ENCODE data around the gene FAM3B. TPM values are rescaled to one million over a fixed set of nuclear protein-coding genes. Genes with fewer than 3 reads are reported as not detected.

The FAM3B gene
- total RNA-seq, 2 donors from 2014 or later, result not detected

GRCh38 chr21:41396558-41397075 lies 80.0 kb downstream of the FAM3B start:
- Mint-ChIP-seq H3K36me3 (peaks cover 5 to 32% of the 10 kb centered on the region in 2 donors), H3K9me3 (no peaks in the 10 kb centered on the region), H3K27ac (peak overlapping the region; percentile 56 to 78)
- DNase-seq (ENCODE audit: low spot score in 2 of 2) (no peak), ATAC-seq (no peak)

- no peak for ATAC-seq
- peak overlapping the region; percentile 56 to 58 for H3K27ac Mint-ChIP-seq
- H3K9me3 Mint-ChIP-seq, result no peaks in the 10 kb centered on the region
- DNase-seq (ENCODE audit: low spot score in 2 of 2), result no peak
- H3K36me3 Mint-ChIP-seq, result peaks cover 5 to 33% of the 10 kb centered on the region in 2 donors
Observed at GRCh38 chr21:41397471-41397891, 80.9 kb downstream of the FAM3B start.

GRCh38 chr21:41398251-41398650 lies 81.7 kb downstream of the FAM3B start:
- no peak for DNase-seq (ENCODE audit: low spot score in 2 of 2)
- peaks cover 7 to 33% of the 10 kb centered on the region in 2 donors for H3K36me3 Mint-ChIP-seq
- H3K27ac Mint-ChIP-seq, result no peak overlapping the region
- no peak for ATAC-seq
- no peaks in the 10 kb centered on the region for H3K9me3 Mint-ChIP-seq

GRCh38 chr21:41398831-41399230 lies 82.2 kb downstream of the FAM3B start:
- DNase-seq (ENCODE audit: low spot score in 2 of 2) (no peak), ATAC-seq (no peak)
- H3K9me3 Mint-ChIP-seq, result no peaks in the 10 kb centered on the region
- no peak overlapping the region for H3K27ac Mint-ChIP-seq
- H3K36me3 Mint-ChIP-seq, result peaks cover 9 to 33% of the 10 kb centered on the region in 2 donors

GRCh38 chr21:41399246-41399800 lies 82.7 kb downstream of the FAM3B start:
- DNase-seq (ENCODE audit: low spot score in 2 of 2) (no peak), ATAC-seq (no peak)
- Mint-ChIP-seq H3K36me3 (peaks cover 9 to 33% of the 10 kb centered on the region in 2 donors), H3K27ac (peak overlapping the region in 1 of 2 donors; percentile 11), H3K9me3 (no peaks in the 10 kb centered on the region)

- Mint-ChIP-seq H3K36me3 (peaks cover 9 to 26% of the 10 kb centered on the region in 2 donors), H3K9me3 (no peaks in the 10 kb centered on the region), H3K27ac (no peak overlapping the region)
- ATAC-seq, result no peak
- DNase-seq (ENCODE audit: low spot score in 2 of 2), result no peak
Observed at GRCh38 chr21:41402231-41402630, 85.6 kb downstream of the FAM3B start.

- H3K9me3 Mint-ChIP-seq, result no peaks in the 10 kb centered on the region
- ATAC-seq (no peak), DNase-seq (ENCODE audit: low spot score in 2 of 2) (no peak)
- H3K36me3 Mint-ChIP-seq, result peaks cover 11 to 23% of the 10 kb centered on the region in 2 donors
- H3K27ac Mint-ChIP-seq, result no peak overlapping the region
Observed at GRCh38 chr21:41402796-41403195, 86.2 kb downstream of the FAM3B start.

- ATAC-seq (no peak), DNase-seq (ENCODE audit: low spot score in 2 of 2) (no peak)
- no peaks in the 10 kb centered on the region for H3K9me3 Mint-ChIP-seq
- no peak overlapping the region for H3K27ac Mint-ChIP-seq
- peaks cover 16 to 27% of the 10 kb centered on the region in 2 donors for H3K36me3 Mint-ChIP-seq
Observed at GRCh38 chr21:41403331-41403730, 86.7 kb downstream of the FAM3B start.

GRCh38 chr21:41403966-41404365 lies 87.4 kb downstream of the FAM3B start:
- H3K9me3 Mint-ChIP-seq, result no peaks in the 10 kb centered on the region
- ATAC-seq (no peak), DNase-seq (ENCODE audit: low spot score in 2 of 2) (no peak)
- peaks cover 22 to 34% of the 10 kb centered on the region in 2 donors for H3K36me3 Mint-ChIP-seq
- no peak overlapping the region for H3K27ac Mint-ChIP-seq

GRCh38 chr21:41405321-41405720 lies 88.7 kb downstream of the FAM3B start:
- peaks cover under 1 to 1% of the 10 kb centered on the region in 2 donors for H3K9me3 Mint-ChIP-seq
- ATAC-seq, result no peak
- H3K27ac Mint-ChIP-seq, result no peak overlapping the region
- peaks cover 31 to 39% of the 10 kb centered on the region in 2 donors for H3K36me3 Mint-ChIP-seq
- no peak for DNase-seq (ENCODE audit: low spot score in 2 of 2)

GRCh38 chr21:41406340-41406739 lies 89.7 kb downstream of the FAM3B start:
- peaks cover 31 to 39% of the 10 kb centered on the region in 2 donors for H3K36me3 Mint-ChIP-seq
- no peak overlapping the region for H3K27ac Mint-ChIP-seq
- ATAC-seq, result no peak
- no peak for DNase-seq (ENCODE audit: low spot score in 2 of 2)
- peaks cover 3 to 8% of the 10 kb centered on the region in 2 donors for H3K9me3 Mint-ChIP-seq

Other genes starting within 250 kb of the FAM3B start
- 1 to 10 TPM in 1 of 2 donors, not detected in 1; 1.3 TPM for gene BACE2, start 148.6 kb upstream of the FAM3B start, total RNA-seq
- gene MX2, start 45.2 kb downstream of the FAM3B start, total RNA-seq, result 10 to 100 TPM in 1 of 2 donors, 1 to 10 TPM in 1; 3.6 to 79.4 TPM
- 100 to 1,000 TPM in 1 of 2 donors, 10 to 100 TPM in 1; 18.0 to 365 TPM for gene MX1, start 109.4 kb downstream of the FAM3B start, total RNA-seq
- gene TMPRSS2, start 191.4 kb downstream of the FAM3B start, total RNA-seq, result not detected

Measured in activated naive CD4-positive, alpha-beta T cell treated with anti-CD3 and anti-CD28 coated beads, Interleukin-2, amount 50 U/mL, for 72 hours (primary cell).